ENCODE results near the gene PPFIBP2. TPM values are rescaled to one million over a fixed set of nuclear protein-coding genes. Genes with fewer than 3 reads are reported as not detected.

Gene PPFIBP2
- total RNA-seq, 1 donor from 2014 or later = 8.7 TPM

DNA sequence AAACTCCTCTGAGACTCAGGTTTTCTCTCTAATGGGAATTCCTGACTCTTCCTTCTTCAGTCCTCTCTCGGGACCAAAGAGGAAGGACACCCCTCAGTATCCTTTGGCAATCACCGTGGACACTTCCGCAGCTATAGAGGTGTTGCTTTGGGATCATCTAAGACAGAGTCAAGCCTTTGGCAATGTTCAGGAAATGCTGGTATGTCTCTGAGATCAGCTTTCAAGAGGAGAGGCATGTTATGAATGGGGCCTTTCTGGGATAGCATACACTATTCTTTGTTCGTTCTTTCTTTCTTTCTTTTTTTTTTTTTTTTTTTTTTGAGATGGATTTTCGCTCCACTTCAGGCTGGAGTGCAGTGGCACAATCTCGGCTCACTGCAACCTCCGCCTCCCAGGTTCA is 42.7 kb upstream of the PPFIBP2 start:
- no peak overlapping the region for H3K4me2 ChIP-seq
- Mint-ChIP-seq H3K9me3 (no peaks in the 10 kb centered on the region), H3K27ac (no peak overlapping the region)

DNA sequence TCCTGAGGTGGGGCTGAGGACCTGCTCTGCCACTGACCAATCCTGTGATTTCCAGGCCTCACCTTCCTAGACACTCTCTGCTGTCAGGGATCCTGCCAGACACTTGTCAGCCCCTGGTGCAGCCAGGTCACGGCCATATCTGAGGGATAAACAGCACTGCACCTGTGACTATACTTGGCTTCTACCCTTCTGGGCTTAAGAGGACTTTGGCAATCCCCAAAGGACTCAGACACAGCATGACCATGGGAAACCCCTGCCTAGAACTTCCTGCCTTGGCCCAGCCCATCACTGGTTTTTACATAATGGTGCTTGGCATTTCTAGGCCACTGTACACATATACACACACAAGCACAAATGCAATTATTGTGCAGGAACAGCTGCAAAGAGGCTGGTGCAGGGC is 40.1 kb upstream of the PPFIBP2 start:
- Histone ChIP-seq H3K4me3 (no peak overlapping the region), H3K4me1 (no peaks in the 10 kb centered on the region), H3K79me2 (ENCODE audit: low read depth) (no peaks in the 10 kb centered on the region), H3F3A (ENCODE audit: low read depth) (no peaks in the 10 kb centered on the region), H2AFZ (replicated peaks) (no peak overlapping the region), H3K9me3 (ENCODE audit: low read depth) (no peaks in the 10 kb centered on the region), H3K9ac (no peak overlapping the region), H4K20me1 (ENCODE audit: low read depth) (no peaks in the 10 kb centered on the region), H3K36me3 (no peaks in the 10 kb centered on the region), H3K4me2 (no peak overlapping the region), H3K27me3 (no peaks in the 10 kb centered on the region), H3K27ac (no peak overlapping the region)
- no peaks in the 10 kb centered on the region for H3K36me3 Mint-ChIP-seq
- no peak overlapping the region for H3K27ac Mint-ChIP-seq
- H3K27me3 Mint-ChIP-seq (ENCODE audit: insufficient read depth, low read depth) = peaks cover 2% of the 10 kb centered on the region
- DNase-seq (ENCODE audit: low spot score) = no peak
- no peak overlapping the region for H3K4me3 Mint-ChIP-seq
- no peaks in the 10 kb centered on the region for H3K4me1 Mint-ChIP-seq
- TF ChIP-seq, protein P1, sequence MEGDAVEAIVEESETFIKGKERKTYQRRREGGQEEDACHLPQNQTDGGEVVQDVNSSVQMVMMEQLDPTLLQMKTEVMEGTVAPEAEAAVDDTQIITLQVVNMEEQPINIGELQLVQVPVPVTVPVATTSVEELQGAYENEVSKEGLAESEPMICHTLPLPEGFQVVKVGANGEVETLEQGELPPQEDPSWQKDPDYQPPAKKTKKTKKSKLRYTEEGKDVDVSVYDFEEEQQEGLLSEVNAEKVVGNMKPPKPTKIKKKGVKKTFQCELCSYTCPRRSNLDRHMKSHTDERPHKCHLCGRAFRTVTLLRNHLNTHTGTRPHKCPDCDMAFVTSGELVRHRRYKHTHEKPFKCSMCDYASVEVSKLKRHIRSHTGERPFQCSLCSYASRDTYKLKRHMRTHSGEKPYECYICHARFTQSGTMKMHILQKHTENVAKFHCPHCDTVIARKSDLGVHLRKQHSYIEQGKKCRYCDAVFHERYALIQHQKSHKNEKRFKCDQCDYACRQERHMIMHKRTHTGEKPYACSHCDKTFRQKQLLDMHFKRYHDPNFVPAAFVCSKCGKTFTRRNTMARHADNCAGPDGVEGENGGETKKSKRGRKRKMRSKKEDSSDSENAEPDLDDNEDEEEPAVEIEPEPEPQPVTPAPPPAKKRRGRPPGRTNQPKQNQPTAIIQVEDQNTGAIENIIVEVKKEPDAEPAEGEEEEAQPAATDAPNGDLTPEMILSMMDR (IDR thresholded peaks at IDR 0.05) = no peak
- TF ChIP-seq EZH2 (IDR thresholded peaks at IDR 0.05) = no peak
- TF ChIP-seq EZH2phosphoT487 (IDR thresholded peaks at IDR 0.05) = no peak
- H3K9me3 Mint-ChIP-seq = no peaks in the 10 kb centered on the region

More for the DNA sequence above, 42.7 kb upstream of the PPFIBP2 start:
- H3K9ac ChIP-seq = no peak overlapping the region
- H3K4me3 Mint-ChIP-seq = no peak overlapping the region
- no peaks in the 10 kb centered on the region for H3K4me1 ChIP-seq
- no peaks in the 10 kb centered on the region for H3F3A ChIP-seq (ENCODE audit: low read depth)
- H2AFZ ChIP-seq (replicated peaks) = no peak overlapping the region
- H3K27me3 ChIP-seq = no peaks in the 10 kb centered on the region
- H3K27me3 Mint-ChIP-seq (ENCODE audit: insufficient read depth, low read depth) = peaks cover 2% of the 10 kb centered on the region
- H3K36me3 Mint-ChIP-seq = no peaks in the 10 kb centered on the region
- H3K36me3 ChIP-seq = no peaks in the 10 kb centered on the region
- no peaks in the 10 kb centered on the region for H3K4me1 Mint-ChIP-seq
- H3K79me2 ChIP-seq (ENCODE audit: low read depth) = no peaks in the 10 kb centered on the region
- H3K27ac ChIP-seq = no peak overlapping the region
- no peaks in the 10 kb centered on the region for H3K9me3 ChIP-seq (ENCODE audit: low read depth)
- H3K4me3 ChIP-seq = no peak overlapping the region
- H4K20me1 ChIP-seq (ENCODE audit: low read depth) = no peaks in the 10 kb centered on the region
- no peak for DNase-seq (ENCODE audit: low spot score)
- no peak for TF ChIP-seq EZH2phosphoT487 (IDR thresholded peaks at IDR 0.05)
- TF ChIP-seq EZH2 (IDR thresholded peaks at IDR 0.05) = no peak
- TF ChIP-seq, protein P1 (IDR thresholded peaks at IDR 0.05) = no peak

DNA sequence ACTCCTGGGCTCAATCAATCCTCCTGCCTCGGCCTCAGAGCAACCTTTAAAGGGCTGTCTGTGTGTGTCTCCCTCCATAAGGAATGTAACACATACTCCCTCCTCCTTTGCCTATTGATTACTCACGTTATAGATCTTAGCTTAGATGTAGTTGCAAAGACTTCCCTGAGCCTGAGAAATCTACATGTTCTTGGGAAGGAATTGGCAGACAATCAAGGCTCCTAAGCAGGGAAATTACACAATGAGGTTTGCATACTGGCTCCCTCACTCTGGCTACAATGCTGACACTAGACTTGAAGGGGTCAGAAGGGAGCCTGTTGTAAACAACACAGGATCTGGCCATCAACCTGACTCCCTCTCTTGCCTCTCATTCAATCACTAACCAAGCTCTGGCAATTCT is 33.7 kb upstream of the PPFIBP2 start:
- no peak for DNase-seq (ENCODE audit: low spot score)
- Histone ChIP-seq H3K9ac (no peak overlapping the region), H2AFZ (replicated peaks) (no peak overlapping the region), H3K4me3 (no peak overlapping the region), H3K4me1 (no peaks in the 10 kb centered on the region), H3K79me2 (ENCODE audit: low read depth) (no peaks in the 10 kb centered on the region), H3K9me3 (ENCODE audit: low read depth) (no peaks in the 10 kb centered on the region), H4K20me1 (ENCODE audit: low read depth) (no peaks in the 10 kb centered on the region), H3F3A (ENCODE audit: low read depth) (no peaks in the 10 kb centered on the region), H3K4me2 (no peak overlapping the region), H3K27ac (no peak overlapping the region), H3K36me3 (no peaks in the 10 kb centered on the region), H3K27me3 (no peaks in the 10 kb centered on the region)
- TF ChIP-seq EZH2 (IDR thresholded peaks at IDR 0.05) (no peak), EZH2phosphoT487 (IDR thresholded peaks at IDR 0.05) (no peak)
- TF ChIP-seq, protein P1 (IDR thresholded peaks at IDR 0.05) = no peak
- H3K36me3 Mint-ChIP-seq = no peaks in the 10 kb centered on the region
- no peak overlapping the region for H3K4me3 Mint-ChIP-seq
- peaks cover 2% of the 10 kb centered on the region for H3K4me1 Mint-ChIP-seq
- H3K27ac Mint-ChIP-seq = no peak overlapping the region
- H3K9me3 Mint-ChIP-seq = no peaks in the 10 kb centered on the region
- H3K27me3 Mint-ChIP-seq (ENCODE audit: insufficient read depth, low read depth) = no peaks in the 10 kb centered on the region

Data from neural progenitor cell (in vitro differentiated cells).